Hematopoietic multipotent progenitor cell (in vitro differentiated cells): Measurements from ENCODE around the gene GORASP1. TPM values are rescaled to one million over a fixed set of nuclear protein-coding genes. Genes with fewer than 3 reads are reported as not detected.
"Not testable (repeated sequence)": the region's sequence is repeated elsewhere in the genome, so short reads cannot be mapped to it uniquely, and the experiment has no call there.

Experiments
- DNase-seq, 3 donors: peaks; one replicate each; pipeline ENCODE4 v3.0.0-alpha.2; 2011 to 2015; ENCODE audit warnings: low read depth in 2 of 3, low spot score in 2 of 3
- total RNA-seq: library from RNA; depleted of rRNA; stranded (reverse); fragments of >200 nt; gene quantifications from one replicate; pipeline ENCODE4 v1.2.3, GENCODE V29; 2012

The GORASP1 gene
- total RNA-seq, 1 donor: 56.0 TPM

DNA sequence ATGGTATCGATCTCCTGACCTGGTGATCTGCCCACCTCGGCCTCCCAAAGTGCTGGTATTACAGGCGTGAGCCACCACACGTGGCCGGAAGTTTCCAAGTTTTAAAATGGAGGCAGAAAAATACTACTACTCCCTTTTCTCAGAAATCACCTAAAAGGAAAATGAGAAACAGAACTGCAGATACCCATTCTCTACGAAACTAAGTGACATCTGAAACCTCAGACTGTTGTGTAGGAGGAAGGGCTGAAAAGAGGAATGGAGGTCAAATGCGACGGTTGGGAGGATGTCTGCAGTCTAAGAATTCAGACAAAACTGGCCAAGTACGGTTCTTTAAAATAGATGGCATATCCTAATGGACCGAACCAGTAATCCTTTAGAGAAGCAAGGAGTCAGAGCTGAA lies 31.5 kb downstream of the GORASP1 start:
- DNase-seq: no peak

DNA sequence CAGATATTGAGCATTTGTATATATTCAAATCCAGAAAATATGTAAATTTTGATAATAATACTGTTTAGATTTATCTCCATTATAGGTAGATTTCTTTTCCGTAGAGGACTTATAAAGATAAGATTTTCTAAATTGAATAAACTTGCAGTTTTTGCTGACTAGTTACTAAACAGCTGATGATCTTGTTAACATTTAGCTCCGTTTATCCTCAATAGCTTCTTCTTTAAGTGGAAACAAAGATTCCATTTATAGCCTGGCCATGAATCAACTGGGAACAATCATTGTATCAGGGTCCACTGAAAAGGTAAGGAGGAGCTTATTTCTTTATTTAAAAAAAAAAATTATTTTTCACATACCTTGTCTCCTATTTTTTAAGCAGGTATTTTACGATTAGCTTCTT lies 38.9 kb downstream of the GORASP1 start:
- no peak for DNase-seq

- no peak for DNase-seq
Observed at GRCh38 chr3:39067286-39067685, 40.1 kb downstream of the GORASP1 start.

GRCh38 chr3:39065197-39065596 lies 42.2 kb downstream of the GORASP1 start:
- DNase-seq: peak in 2 of 3 donors; percentile 63 to 82

GRCh38 chr3:39064646-39065045 lies 42.8 kb downstream of the GORASP1 start:
- DNase-seq: no peak

GRCh38 chr3:39063143-39063542 lies 44.3 kb downstream of the GORASP1 start:
- no peak for DNase-seq

- DNase-seq: no peak
Observed at GRCh38 chr3:39062180-39062579, 45.2 kb downstream of the GORASP1 start.

DNA sequence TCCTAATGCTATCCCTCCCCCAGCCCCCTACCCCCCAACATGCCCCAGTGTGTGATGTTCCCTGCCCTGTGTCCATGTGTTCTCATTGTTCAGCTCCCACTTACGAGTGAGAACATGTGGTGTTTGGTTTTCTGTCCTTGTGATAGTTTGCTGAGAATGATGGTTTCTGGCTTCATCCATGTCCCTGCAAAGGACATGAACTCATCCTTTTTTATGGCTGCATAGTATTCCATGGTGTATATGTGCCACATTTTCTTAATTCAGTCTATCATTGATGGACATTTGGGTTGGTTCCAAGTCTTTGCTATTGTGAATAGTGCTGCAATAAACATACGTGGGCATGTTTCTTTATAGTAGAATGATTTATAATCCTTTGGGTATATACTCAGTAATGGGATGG lies 46.2 kb downstream of the GORASP1 start:
- DNase-seq: not testable (repeated sequence)

DNA sequence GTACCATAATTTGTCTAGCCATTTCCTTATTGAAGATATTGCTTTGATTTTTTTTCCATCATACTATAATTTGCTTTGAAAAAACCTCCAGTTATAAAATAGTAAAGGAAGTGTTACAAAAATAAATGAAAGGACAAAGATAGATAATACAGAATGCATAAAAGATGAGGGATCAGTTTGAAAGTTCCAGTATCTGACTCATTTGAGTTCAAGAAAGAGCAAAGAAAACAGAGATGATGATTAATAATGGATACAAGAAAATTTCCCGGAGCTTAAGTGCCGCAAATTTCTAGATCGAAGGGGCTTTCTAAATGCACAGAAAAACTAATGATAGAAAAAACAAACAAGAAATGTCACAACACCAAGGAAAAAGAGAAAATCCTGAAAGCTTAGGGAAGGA lies 51.3 kb downstream of the GORASP1 start:
- DNase-seq: no peak

GRCh38 chr3:39053696-39054095 lies 53.7 kb downstream of the GORASP1 start:
- no peak for DNase-seq

- no peak for DNase-seq
Observed at GRCh38 chr3:39052583-39052982, 54.8 kb downstream of the GORASP1 start.

DNA sequence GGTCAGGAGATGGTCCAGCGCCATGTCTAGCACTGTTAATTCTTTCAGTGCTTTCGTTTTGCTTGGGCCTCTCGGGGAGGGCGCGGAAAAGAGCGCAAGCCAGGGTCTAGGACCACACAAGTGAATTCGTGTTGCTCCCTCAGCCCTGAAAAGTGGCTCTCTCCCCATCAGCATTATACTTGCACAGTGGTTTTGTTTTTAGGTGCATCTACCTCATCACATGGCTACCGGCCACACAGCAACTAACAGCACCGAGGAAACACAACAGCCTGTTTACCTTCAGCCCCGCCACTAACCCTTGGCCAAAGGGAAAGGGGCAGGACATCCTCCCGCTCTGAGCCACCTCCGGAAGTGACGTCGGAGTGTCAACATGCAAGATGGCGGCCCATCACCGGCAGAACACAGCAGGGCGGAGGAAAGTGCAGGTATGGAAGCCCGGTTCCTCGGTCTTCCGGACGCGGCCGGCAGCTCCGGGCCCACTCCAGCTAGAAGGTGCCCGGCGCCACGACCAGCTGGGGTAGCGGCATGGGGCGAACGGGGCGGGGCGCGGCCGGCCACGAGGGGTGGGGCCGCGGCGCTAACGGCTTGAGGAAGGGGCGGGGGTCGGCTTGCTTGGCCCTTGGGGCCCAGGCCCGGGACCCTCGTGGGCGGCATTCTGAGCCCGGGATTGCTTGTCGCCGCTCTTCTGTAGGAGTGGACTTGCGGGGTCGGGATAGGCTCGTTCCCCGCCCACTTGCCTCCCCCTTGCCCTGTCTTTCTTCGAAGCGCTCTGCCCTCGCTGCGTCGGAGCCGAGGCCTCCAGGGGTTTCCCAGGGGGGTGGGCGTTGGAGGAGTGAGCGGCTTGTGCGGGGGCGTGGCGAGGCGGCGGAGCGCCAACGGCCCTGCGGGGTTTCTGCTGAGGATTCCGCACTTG lies 55.5 kb downstream of the GORASP1 start, which contains the start of the genes SCN11A and WDR48:
Gene SCN11A, minus strand, starts transcription at position 296 of the 913 bp plus-strand sequence. CDS start 101,582 bp downstream, outside the sequence.
Gene WDR48, plus strand, starts transcription at position 368 of the 913 bp plus-strand sequence. Its CDS starts 10 bp downstream, at position 378.
- peak; percentile 85 to 98 (median 96) for DNase-seq

GRCh38 chr3:39050029-39050428 lies 57.4 kb downstream of the GORASP1 start:
- DNase-seq: no peak

Other genes with a start within 250 kb of the GORASP1 start
- gene SCN11A, start 55.7 kb downstream of the GORASP1 start, total RNA-seq: under 0.01 TPM
- 34.2 TPM for gene WDR48, start 55.6 kb downstream of the GORASP1 start, total RNA-seq
- gene TTC21A, start 53 bp upstream of the GORASP1 start, total RNA-seq: 5.1 TPM
- 153 TPM for gene CSRNP1, start 46.0 kb upstream of the GORASP1 start, total RNA-seq
- under 0.01 TPM for gene XIRP1, start 85.0 kb upstream of the GORASP1 start, total RNA-seq
- gene CX3CR1, start 172.4 kb upstream of the GORASP1 start, total RNA-seq: 0.54 TPM
- not detected for gene CCR8, start 222.1 kb upstream of the GORASP1 start, total RNA-seq